Lower leg skin (tissue), 4 donors: Measurements from ENCODE around the gene RABGAP1. TPM values are rescaled to one million over a fixed set of nuclear protein-coding genes. Genes with fewer than 3 reads are reported as not detected.

ENCODE experiments used
- DNase-seq, 2 donors: peaks; one replicate each; pipeline ENCODE4 v3.0.0-alpha.2; 2019; ENCODE audit warnings: low spot score in 2 of 2
- H3K4me3 ChIP-seq: fragments of 200-600 bp; sonication (generic); 2 replicates; pipeline ENCODE4 v1.5.1; 2017; ENCODE audit warnings: mild to moderate bottlenecking, low read depth; ENCODE audit not compliant: poor library complexity, severe bottlenecking
- CTCF ChIP-seq, 3 donors: fragments of 450-650 bp; IDR thresholded peaks; one replicate each; pipeline ENCODE4 v1.5.1; 2016; ENCODE audit warnings: antibody characterized with exemption in 3 of 3, mild to moderate bottlenecking in 3 of 3, moderate library complexity in 2 of 3
- POLR2A ChIP-seq, 2 donors: fragments of 450-650 bp; IDR thresholded peaks; one replicate each; pipeline ENCODE4 v1.6.1; 2016 to 2017; ENCODE audit warnings: antibody characterized with exemption in 2 of 2, mild to moderate bottlenecking in 1 of 2, moderate library complexity in 1 of 2
- WGBS, 2 donors: methylation state at CpG; one replicate each; pipeline ENCODE4 v1.1.5; 2018; 5-methylcytosine and 5-hydroxymethylcytosine counted together
- intact Hi-C: fragments of 100-400 bp; cut with DNase I; formaldehyde crosslinking; loops from one replicate; pipeline ENCODE4 v1.15.0; 2023; ENCODE audit warnings: low total_unique reads
- microRNA counts, 2 donors: library from miRNA; unstranded; fragments of <30 nt; microRNA quantifications; one replicate each; lab custom pipeline; 2016
- total RNA-seq, 4 donors: library from RNA; depleted of rRNA; stranded (reverse); fragments of >200 nt; gene quantifications; one replicate each; pipeline ENCODE4 v1.1.0, GENCODE V29; 2016

RABGAP1 gene
- total RNA-seq, 4 donors from 2014 or later = 36.7 to 52.1 (median 45.4) TPM

GRCh38 chr9:123149067-123149466 is 208.2 kb downstream of the RABGAP1 start:
- intact Hi-C loops = no loop called here

GRCh38 chr9:123150708-123151503 is 210.1 kb downstream of the RABGAP1 start:
- no peak for DNase-seq
- H3K4me3 ChIP-seq = no peak overlapping the region
- intact Hi-C loops = no loop called here
- TF ChIP-seq POLR2A (IDR thresholded peaks at IDR 0.05) (no peak), CTCF (IDR thresholded peaks at IDR 0.05) (no peak)
- WGBS, 2 donors = 82 to 86% methylated on average over 5 of the region's 5 CpGs

More at GRCh38 chr9:123149067-123149466, 208.2 kb downstream of the RABGAP1 start:
- no peak for TF ChIP-seq CTCF (IDR thresholded peaks at IDR 0.05)
- TF ChIP-seq POLR2A (IDR thresholded peaks at IDR 0.05) = no peak
- no peak for DNase-seq
- H3K4me3 ChIP-seq = no peak overlapping the region
- WGBS, 2 donors = 63 to 70% methylated on average over 1 of the region's 1 CpG

MicroRNA genes within 50 kb of the gene (microRNA counts, 767-probe panel; counts per million panel counts)
- 0 to 358 counts per million in 2 donors for microRNA hsa-miR-600 (lab: Ali Mortazavi, UCI)

Other genes with a start within 250 kb of the RABGAP1 start
- gene OR1L4, start 217.0 kb upstream of the RABGAP1 start, total RNA-seq = not detected
- gene OR1L6, start 198.7 kb upstream of the RABGAP1 start, total RNA-seq = not detected
- gene OR5C1, start 152.1 kb upstream of the RABGAP1 start, total RNA-seq = not detected
- gene OR1K1, start 140.9 kb upstream of the RABGAP1 start, total RNA-seq = under 1 TPM in 1 of 4 donors, not detected in 3; 0.66 TPM
- gene PDCL, start 112.4 kb upstream of the RABGAP1 start, total RNA-seq = 10 to 100 TPM; 13.3 to 16.6 (median 15.9) TPM
- 10 to 100 TPM; 24.2 to 30.9 (median 27.1) TPM for gene RC3H2, start 35.7 kb upstream of the RABGAP1 start, total RNA-seq
- 1 to 10 TPM; 6.9 to 9.6 (median 8.3) TPM for gene ZBTB6, start 27.7 kb upstream of the RABGAP1 start, total RNA-seq
- 1 to 10 TPM; 2.0 to 5.9 (median 4.8) TPM for gene ZBTB26, start 9.5 kb upstream of the RABGAP1 start, total RNA-seq
- gene GPR21, start 92.6 kb downstream of the RABGAP1 start, total RNA-seq = 1 to 10 TPM in 2 of 4 donors, not detected in 2; 1.3 to 2.7 TPM